ENCODE results near the gene KARS1.

The KARS1 gene

GRCh38 chr16:75647492-75648264 is at the start of gene KARS1, which contains the start of gene TERF2IP:
Gene KARS1, minus strand, starts transcription at chr16:75647665. Its CDS starts 26 bp downstream, at chr16:75647639.
Gene TERF2IP, plus strand, starts transcription at chr16:75647773. Its CDS starts 110 bp downstream, at chr16:75647883.
- DNase-seq (ENCODE audit: low read depth) = peak; percentile 88

GRCh38 chr16:75695708-75696107 is 48.2 kb upstream of the KARS1 start:
- DNase-seq (ENCODE audit: low read depth) = no peak

GRCh38 chr16:75687361-75687760 is 39.9 kb upstream of the KARS1 start:
- DNase-seq (ENCODE audit: low read depth) = no peak

GRCh38 chr16:75682308-75682707 is 34.8 kb upstream of the KARS1 start:
- DNase-seq (ENCODE audit: low read depth) = no peak

GRCh38 chr16:75679366-75679765 is 31.9 kb upstream of the KARS1 start:
- DNase-seq (ENCODE audit: low read depth) = no peak

- no peak for DNase-seq (ENCODE audit: low read depth)
Observed at GRCh38 chr16:75676909-75677308, 29.4 kb upstream of the KARS1 start, which contains the start of gene CPHXL2. Gene CPHXL2, minus strand, starts transcription at chr16:75677009. Its CDS starts 10 bp downstream, at chr16:75676999.

- no peak for DNase-seq (ENCODE audit: low read depth)
Observed at GRCh38 chr16:75667503-75667902, 20.0 kb upstream of the KARS1 start.

- DNase-seq (ENCODE audit: low read depth) = no peak
Observed at GRCh38 chr16:75660726-75661302, 13.3 kb upstream of the KARS1 start.

GRCh38 chr16:75660321-75660720 is 12.9 kb upstream of the KARS1 start:
- DNase-seq (ENCODE audit: low read depth) = no peak

- no peak for DNase-seq (ENCODE audit: low read depth)
Observed at GRCh38 chr16:75658175-75658574, 10.7 kb upstream of the KARS1 start.

- no peak for DNase-seq (ENCODE audit: low read depth)
Observed at GRCh38 chr16:75653922-75654321, 6.5 kb upstream of the KARS1 start.

- DNase-seq (ENCODE audit: low read depth) = peak; percentile 80
Observed at GRCh38 chr16:75648265-75649076, 1.0 kb upstream of the KARS1 start.

- no peak for DNase-seq (ENCODE audit: low read depth)
Observed at GRCh38 chr16:75647112-75647491, 363 bp downstream of the KARS1 start.

GRCh38 chr16:75644240-75645012 is 3.0 kb downstream of the KARS1 start:
- DNase-seq (ENCODE audit: low read depth) = no peak

- DNase-seq (ENCODE audit: low read depth) = no peak
Observed at GRCh38 chr16:75640598-75640997, 6.9 kb downstream of the KARS1 start.

GRCh38 chr16:75635036-75635435 is 12.4 kb downstream of the KARS1 start:
- no peak for DNase-seq (ENCODE audit: low read depth)

- no peak for DNase-seq (ENCODE audit: low read depth)
Observed at GRCh38 chr16:75632857-75633256, 14.6 kb downstream of the KARS1 start.

GRCh38 chr16:75630052-75630451 is 17.4 kb downstream of the KARS1 start:
- no peak for DNase-seq (ENCODE audit: low read depth)

- no peak for DNase-seq (ENCODE audit: low read depth)
Observed at GRCh38 chr16:75629132-75629531, 18.3 kb downstream of the KARS1 start.

GRCh38 chr16:75628351-75628750 is 19.1 kb downstream of the KARS1 start:
- DNase-seq (ENCODE audit: low read depth) = no peak

- DNase-seq (ENCODE audit: low read depth) = no peak
Observed at GRCh38 chr16:75627851-75628250, 19.6 kb downstream of the KARS1 start.

GRCh38 chr16:75626806-75627205 is 20.7 kb downstream of the KARS1 start:
- DNase-seq (ENCODE audit: low read depth) = no peak

Data from activated T-cell treated with anti-CD3 and anti-CD28 coated beads for 1 hour (primary cell).